BJ (cell line): ENCODE results near the gene TRIM34. TPM values are rescaled to one million over a fixed set of nuclear protein-coding genes. Genes with fewer than 3 reads are reported as not detected.

Experiments used
- CTCF ChIA-PET: fragments of 350-600 bp; formaldehyde crosslinking; extraction: SDS; loops from one replicate; lab custom pipeline; 2021; ENCODE audit warnings: antibody characterized with exemption, inconsistent platforms; lab: Yijun Ruan, JAX
- POLR2A ChIA-PET: fragments of 300-600 bp; sonication (Branson Sonifier 250); formaldehyde crosslinking; extraction: SDS; loops from one replicate; lab custom pipeline; 2021; ENCODE audit warnings: antibody characterized with exemption; lab: Charles Lee
- DNase-seq: peaks from one replicate; pipeline ENCODE4 v3.0.0-alpha.2; 2011; ENCODE audit warnings: low read depth
- H3K27me3 ChIP-seq: 2 replicates; pipeline ENCODE4 v1.6.0; 2011; ENCODE audit warnings: low read length; ENCODE audit not compliant: control insufficient read depth, insufficient read depth
- H3K36me3 ChIP-seq: 2 replicates; pipeline ENCODE4 v1.5.1; 2011; ENCODE audit warnings: low read length; ENCODE audit not compliant: control insufficient read depth, insufficient read depth
- H3K4me3 ChIP-seq: 2 replicates; pipeline ENCODE4 v1.5.1; 2011; ENCODE audit warnings: low read depth, mild to moderate bottlenecking, control low read depth, low read length
- polyA plus RNA-seq: library from polyadenylated mRNA; depleted of rRNA; stranded (reverse); fragments of >200 nt; gene quantifications from 2 replicates; pipeline ENCODE4 v1.2.3, GENCODE V29; 2011
- TF ChIP-seq, protein P1 (sequence below): IDR thresholded peaks from 2 replicates; pipeline ENCODE4 v1.5.1; 2011; ENCODE audit warnings: low read depth, mild to moderate bottlenecking, control low read depth, inconsistent platforms, low read length, moderate library complexity; ENCODE audit not compliant: insufficient read depth

TRIM34 gene
- polyA plus RNA-seq, 1 experiment, result 6.6 TPM

DNA sequence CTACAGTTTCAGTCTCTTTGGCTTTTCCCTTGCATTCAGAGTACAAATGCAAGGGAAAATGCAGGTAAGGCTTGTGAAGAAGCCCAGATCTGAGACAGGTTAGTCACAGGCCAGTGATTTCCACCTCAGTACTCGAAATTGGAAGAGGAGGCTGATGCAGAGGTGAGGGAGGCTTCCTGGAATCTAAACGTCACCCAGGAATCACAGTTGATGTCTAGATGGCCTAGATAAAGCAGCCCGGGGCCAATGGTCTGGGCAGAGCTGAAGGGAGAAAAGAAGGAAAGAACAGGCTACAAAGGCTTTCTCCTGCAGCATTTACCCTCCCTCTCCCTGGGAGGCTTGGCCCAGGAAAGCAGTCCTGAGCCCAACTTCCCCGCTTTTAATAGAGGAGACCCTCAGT, 19.9 kb upstream of the TRIM34 start:
- ChIA-PET POLR2A (no interaction called here), CTCF (no interaction called here)
- Histone ChIP-seq H3K36me3 (no peaks in the 10 kb centered on the region), H3K27me3 (no peaks in the 10 kb centered on the region), H3K4me3 (no peak overlapping the region)
- DNase-seq, result no peak
- TF ChIP-seq, protein P1, sequence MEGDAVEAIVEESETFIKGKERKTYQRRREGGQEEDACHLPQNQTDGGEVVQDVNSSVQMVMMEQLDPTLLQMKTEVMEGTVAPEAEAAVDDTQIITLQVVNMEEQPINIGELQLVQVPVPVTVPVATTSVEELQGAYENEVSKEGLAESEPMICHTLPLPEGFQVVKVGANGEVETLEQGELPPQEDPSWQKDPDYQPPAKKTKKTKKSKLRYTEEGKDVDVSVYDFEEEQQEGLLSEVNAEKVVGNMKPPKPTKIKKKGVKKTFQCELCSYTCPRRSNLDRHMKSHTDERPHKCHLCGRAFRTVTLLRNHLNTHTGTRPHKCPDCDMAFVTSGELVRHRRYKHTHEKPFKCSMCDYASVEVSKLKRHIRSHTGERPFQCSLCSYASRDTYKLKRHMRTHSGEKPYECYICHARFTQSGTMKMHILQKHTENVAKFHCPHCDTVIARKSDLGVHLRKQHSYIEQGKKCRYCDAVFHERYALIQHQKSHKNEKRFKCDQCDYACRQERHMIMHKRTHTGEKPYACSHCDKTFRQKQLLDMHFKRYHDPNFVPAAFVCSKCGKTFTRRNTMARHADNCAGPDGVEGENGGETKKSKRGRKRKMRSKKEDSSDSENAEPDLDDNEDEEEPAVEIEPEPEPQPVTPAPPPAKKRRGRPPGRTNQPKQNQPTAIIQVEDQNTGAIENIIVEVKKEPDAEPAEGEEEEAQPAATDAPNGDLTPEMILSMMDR, result no peak

DNA sequence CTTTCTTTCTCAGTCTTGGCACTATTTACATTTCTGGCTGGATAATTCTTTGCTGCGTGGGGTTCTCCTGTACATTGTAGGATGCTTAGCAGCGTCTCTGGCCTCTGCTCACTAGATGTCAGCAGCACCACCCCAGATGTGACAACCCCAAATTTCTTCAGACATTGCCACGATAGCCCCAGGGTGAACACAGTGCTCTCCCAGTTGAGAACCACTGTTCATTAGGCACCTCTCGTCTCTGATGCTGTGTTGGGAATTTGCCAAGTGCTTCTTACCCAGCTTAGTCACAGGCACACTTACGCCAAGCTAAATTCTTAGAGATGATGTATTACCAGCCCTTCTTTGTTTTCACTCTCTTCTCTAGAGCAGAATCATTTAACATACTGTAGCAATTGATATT, 19.0 kb upstream of the TRIM34 start:
- POLR2A ChIA-PET, result interaction anchor here (1.0 kb wide), 1 partner anchor 9 kb away, joined by 3 read pairs; no protein-coding TSS in a partner anchor
- CTCF ChIA-PET, result interaction anchor here (0.7 to 2.1 kb wide), 4 partner anchors 9 to 129 kb away, joined by 3 to 9 read pairs (median 4); no protein-coding TSS in a partner anchor
- Histone ChIP-seq H3K4me3 (no peak overlapping the region), H3K27me3 (no peaks in the 10 kb centered on the region), H3K36me3 (no peaks in the 10 kb centered on the region)
- TF ChIP-seq, protein P1, result peak; percentile 17; the same call in 1 of the 2 replicates
- peak; percentile 18 for DNase-seq

GRCh38 chr11:5608808-5609207, 16.0 kb upstream of the TRIM34 start:
- TF ChIP-seq, protein P1, result no peak
- no peaks in the 10 kb centered on the region for H3K27me3 ChIP-seq
- no peak overlapping the region for H3K4me3 ChIP-seq
- no peak for DNase-seq
- ChIA-PET CTCF (no interaction called here), POLR2A (no interaction called here)
- no peaks in the 10 kb centered on the region for H3K36me3 ChIP-seq

DNA sequence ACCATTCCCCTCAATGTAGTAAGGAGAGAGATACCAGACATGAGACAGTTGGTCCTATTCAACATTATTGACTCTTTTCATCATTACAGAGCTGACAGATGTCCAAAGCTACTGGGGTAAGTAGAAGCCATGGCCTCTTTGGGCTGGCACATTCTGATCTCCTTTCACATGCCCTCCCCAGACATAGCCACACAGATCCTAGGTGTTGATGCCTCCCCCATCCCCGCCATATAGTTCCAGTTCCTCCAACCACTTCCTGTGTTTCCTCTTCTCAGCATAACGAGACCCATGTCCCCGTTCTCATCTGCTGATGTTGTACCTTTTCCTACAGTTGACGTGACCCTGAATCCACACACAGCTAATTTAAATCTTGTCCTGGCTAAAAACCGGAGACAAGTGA, 14.4 kb upstream of the TRIM34 start:
- ChIA-PET CTCF (interaction anchor here (0.9 kb wide), 1 partner anchor 10 kb away, joined by 3 read pairs; no protein-coding TSS in a partner anchor), POLR2A (no interaction called here)
- no peaks in the 10 kb centered on the region for H3K36me3 ChIP-seq
- no peak overlapping the region for H3K4me3 ChIP-seq
- H3K27me3 ChIP-seq, result no peaks in the 10 kb centered on the region
- TF ChIP-seq, protein P1, result no peak
- no peak for DNase-seq

- POLR2A ChIA-PET, result no interaction called here
- Histone ChIP-seq H3K4me3 (no peak overlapping the region), H3K27me3 (no peaks in the 10 kb centered on the region), H3K36me3 (no peaks in the 10 kb centered on the region)
- TF ChIP-seq, protein P1, result no peak
- DNase-seq, result no peak
- CTCF ChIA-PET, result interaction anchor here (1.1 kb wide), 1 partner anchor 12 kb away, joined by 3 read pairs; no protein-coding TSS in a partner anchor
Observed at GRCh38 chr11:5611627-5612026, 13.2 kb upstream of the TRIM34 start.
